ENCODE data around the gene AIDA.

The AIDA gene

DNA sequence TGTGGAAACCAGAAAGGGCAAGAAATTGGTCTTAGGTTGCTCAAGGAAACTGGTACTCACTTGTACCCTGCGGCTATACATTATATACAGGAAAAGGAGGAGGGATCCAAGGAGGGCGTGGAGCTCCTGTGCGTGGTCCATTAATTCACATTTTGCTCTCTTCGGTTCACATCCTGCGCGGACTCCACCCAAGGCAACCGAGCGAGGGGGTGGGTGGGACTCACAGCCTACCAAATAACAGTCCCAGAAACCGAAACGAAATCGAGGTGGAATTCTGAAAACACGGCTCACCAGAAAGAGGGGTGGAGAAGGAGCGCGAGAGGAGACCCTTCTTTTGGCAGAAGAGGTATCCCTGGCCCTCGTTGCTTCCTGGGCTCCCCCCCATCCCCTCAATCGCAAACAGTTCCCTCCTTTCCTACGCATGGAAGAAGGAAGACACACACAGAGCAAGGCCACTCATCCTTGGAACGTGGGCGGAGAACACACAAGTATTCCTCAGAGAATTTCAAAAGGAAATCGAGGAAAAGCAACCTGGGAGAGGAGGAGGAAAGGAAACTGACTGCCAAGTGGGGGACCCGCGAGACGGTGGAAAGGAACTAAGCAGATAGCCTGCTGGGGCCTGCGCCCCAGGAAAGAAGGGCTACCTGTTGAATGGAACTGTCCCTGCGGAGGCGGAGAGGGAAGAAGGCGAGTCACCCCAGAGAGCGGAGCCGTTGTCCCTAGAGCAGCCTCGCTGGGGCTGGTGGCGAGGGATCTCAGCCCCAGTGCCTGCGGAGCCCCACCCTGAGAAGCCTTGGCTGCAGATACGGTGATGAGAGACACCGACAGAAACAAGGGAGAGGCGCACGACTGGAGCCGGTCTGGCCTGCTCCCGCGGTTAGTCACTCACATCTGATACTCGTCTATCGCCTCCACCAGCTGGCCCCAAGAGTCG, 705 bp downstream of the AIDA start (continued):
- TF ChIP-seq, protein P1, sequence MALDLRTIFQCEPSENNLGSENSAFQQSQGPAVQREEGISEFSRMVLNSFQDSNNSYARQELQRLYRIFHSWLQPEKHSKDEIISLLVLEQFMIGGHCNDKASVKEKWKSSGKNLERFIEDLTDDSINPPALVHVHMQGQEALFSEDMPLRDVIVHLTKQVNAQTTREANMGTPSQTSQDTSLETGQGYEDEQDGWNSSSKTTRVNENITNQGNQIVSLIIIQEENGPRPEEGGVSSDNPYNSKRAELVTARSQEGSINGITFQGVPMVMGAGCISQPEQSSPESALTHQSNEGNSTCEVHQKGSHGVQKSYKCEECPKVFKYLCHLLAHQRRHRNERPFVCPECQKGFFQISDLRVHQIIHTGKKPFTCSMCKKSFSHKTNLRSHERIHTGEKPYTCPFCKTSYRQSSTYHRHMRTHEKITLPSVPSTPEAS (tag by site-specific recombination; IDR thresholded peaks at IDR 0.05), result no peak
- TF ChIP-seq ZBTB17 (tag by site-specific recombination; IDR thresholded peaks at IDR 0.05), result peak; percentile 76
- TF ChIP-seq ZXDB (tag by site-specific recombination; IDR thresholded peaks at IDR 0.05), result peak; percentile 7; the same call in 1 of the 2 replicates
- no peak for TF ChIP-seq BCL11A (tag by site-specific recombination; IDR thresholded peaks at IDR 0.05; ENCODE audit: low read depth)
- TF ChIP-seq SP7 (tag by site-specific recombination; IDR thresholded peaks at IDR 0.05), result no peak; the same call in 1 of the 2 replicates
- no peak for TF ChIP-seq ZNF202 (tag by site-specific recombination; IDR thresholded peaks at IDR 0.05; ENCODE audit: borderline replicate concordance)
- no peak for TF ChIP-seq ZNF211 (tag by site-specific recombination; IDR thresholded peaks at IDR 0.05; ENCODE audit: low read depth)
- TF ChIP-seq ZBTB8A (tag by site-specific recombination; IDR thresholded peaks at IDR 0.05), result no peak; the same call in 1 of the 2 replicates
- no peak for TF ChIP-seq ZNF404 (tag by site-specific recombination; IDR thresholded peaks at IDR 0.05)
- TF ChIP-seq, protein P2, sequence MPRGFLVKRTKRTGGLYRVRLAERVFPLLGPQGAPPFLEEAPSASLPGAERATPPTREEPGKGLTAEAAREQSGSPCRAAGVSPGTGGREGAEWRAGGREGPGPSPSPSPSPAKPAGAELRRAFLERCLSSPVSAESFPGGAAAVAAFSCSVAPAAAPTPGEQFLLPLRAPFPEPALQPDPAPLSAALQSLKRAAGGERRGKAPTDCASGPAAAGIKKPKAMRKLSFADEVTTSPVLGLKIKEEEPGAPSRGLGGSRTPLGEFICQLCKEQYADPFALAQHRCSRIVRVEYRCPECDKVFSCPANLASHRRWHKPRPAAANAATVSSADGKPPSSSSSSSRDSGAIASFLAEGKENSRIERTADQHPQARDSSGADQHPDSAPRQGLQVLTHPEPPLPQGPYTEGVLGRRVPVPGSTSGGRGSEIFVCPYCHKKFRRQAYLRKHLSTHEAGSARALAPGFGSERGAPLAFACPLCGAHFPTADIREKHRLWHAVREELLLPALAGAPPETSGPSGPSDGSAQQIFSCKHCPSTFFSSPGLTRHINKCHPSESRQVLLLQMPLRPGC (tag by site-specific recombination; IDR thresholded peaks at IDR 0.05), result no peak
- TF ChIP-seq, protein P3, sequence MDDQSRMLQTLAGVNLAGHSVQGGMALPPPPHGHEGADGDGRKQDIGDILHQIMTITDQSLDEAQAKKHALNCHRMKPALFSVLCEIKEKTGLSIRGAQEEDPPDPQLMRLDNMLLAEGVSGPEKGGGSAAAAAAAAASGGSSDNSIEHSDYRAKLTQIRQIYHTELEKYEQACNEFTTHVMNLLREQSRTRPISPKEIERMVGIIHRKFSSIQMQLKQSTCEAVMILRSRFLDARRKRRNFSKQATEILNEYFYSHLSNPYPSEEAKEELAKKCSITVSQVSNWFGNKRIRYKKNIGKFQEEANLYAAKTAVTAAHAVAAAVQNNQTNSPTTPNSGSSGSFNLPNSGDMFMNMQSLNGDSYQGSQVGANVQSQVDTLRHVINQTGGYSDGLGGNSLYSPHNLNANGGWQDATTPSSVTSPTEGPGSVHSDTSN (CRISPR knock-in tag; IDR thresholded peaks at IDR 0.05), result no peak
- peak; percentile 41 for TF ChIP-seq ZIC2 (tag by site-specific recombination; IDR thresholded peaks at IDR 0.05)
- TF ChIP-seq, protein P4, sequence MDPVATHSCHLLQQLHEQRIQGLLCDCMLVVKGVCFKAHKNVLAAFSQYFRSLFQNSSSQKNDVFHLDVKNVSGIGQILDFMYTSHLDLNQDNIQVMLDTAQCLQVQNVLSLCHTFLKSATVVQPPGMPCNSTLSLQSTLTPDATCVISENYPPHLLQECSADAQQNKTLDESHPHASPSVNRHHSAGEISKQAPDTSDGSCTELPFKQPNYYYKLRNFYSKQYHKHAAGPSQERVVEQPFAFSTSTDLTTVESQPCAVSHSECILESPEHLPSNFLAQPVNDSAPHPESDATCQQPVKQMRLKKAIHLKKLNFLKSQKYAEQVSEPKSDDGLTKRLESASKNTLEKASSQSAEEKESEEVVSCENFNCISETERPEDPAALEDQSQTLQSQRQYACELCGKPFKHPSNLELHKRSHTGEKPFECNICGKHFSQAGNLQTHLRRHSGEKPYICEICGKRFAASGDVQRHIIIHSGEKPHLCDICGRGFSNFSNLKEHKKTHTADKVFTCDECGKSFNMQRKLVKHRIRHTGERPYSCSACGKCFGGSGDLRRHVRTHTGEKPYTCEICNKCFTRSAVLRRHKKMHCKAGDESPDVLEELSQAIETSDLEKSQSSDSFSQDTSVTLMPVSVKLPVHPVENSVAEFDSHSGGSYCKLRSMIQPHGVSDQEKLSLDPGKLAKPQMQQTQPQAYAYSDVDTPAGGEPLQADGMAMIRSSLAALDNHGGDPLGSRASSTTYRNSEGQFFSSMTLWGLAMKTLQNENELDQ (tag by site-specific recombination; IDR thresholded peaks at IDR 0.05; ENCODE audit: low read depth), result no peak
- TF ChIP-seq MYNN (tag by site-specific recombination; IDR thresholded peaks at IDR 0.05; ENCODE audit: borderline replicate concordance), result peak; percentile 18; the same call in 1 of the 2 replicates
- TF ChIP-seq ZNF544 (tag by site-specific recombination; IDR thresholded peaks at IDR 0.05), result no peak
- TF ChIP-seq ZNF48 (tag by site-specific recombination; IDR thresholded peaks at IDR 0.05), result no peak
- TF ChIP-seq, protein P5, sequence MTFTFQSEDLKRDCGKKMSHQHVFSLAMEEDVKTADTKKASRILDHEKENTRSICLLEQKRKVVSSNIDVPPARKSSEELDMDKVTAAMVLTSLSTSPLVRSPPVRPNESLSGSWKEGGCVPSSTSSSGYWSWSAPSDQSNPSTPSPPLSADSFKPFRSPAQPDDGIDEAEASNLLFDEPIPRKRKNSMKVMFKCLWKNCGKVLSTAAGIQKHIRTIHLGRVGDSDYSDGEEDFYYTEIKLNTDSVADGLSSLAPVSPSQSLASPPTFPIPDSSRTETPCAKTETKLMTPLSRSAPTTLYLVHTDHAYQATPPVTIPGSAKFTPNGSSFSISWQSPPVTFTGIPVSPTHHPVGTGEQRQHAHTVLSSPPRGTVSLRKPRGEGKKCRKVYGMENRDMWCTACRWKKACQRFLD (tag by site-specific recombination; IDR thresholded peaks at IDR 0.05), result no peak
- TF ChIP-seq, protein P6, sequence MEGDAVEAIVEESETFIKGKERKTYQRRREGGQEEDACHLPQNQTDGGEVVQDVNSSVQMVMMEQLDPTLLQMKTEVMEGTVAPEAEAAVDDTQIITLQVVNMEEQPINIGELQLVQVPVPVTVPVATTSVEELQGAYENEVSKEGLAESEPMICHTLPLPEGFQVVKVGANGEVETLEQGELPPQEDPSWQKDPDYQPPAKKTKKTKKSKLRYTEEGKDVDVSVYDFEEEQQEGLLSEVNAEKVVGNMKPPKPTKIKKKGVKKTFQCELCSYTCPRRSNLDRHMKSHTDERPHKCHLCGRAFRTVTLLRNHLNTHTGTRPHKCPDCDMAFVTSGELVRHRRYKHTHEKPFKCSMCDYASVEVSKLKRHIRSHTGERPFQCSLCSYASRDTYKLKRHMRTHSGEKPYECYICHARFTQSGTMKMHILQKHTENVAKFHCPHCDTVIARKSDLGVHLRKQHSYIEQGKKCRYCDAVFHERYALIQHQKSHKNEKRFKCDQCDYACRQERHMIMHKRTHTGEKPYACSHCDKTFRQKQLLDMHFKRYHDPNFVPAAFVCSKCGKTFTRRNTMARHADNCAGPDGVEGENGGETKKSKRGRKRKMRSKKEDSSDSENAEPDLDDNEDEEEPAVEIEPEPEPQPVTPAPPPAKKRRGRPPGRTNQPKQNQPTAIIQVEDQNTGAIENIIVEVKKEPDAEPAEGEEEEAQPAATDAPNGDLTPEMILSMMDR (tag by site-specific recombination; IDR thresholded peaks at IDR 0.05), result no peak; the same call in 1 of the 2 replicates
- TF ChIP-seq PRDM1 (tag by site-specific recombination; IDR thresholded peaks at IDR 0.05), result peak; percentile 39; the same call in 1 of the 2 replicates
- TF ChIP-seq HOXA7 (CRISPR knock-in tag; IDR thresholded peaks at IDR 0.05; ENCODE audit: borderline replicate concordance), result no peak
- TF ChIP-seq ZNF324 (tag by site-specific recombination; IDR thresholded peaks at IDR 0.05), result no peak
- no peak for TF ChIP-seq WT1 (tag by site-specific recombination; IDR thresholded peaks at IDR 0.05)
- no peak for TF ChIP-seq ZNF266 (tag by site-specific recombination; IDR thresholded peaks at IDR 0.05; ENCODE audit: low read depth)
- TF ChIP-seq ZNF366 (tag by site-specific recombination; conservative IDR thresholded peaks at IDR 0.05), result peak; percentile 83
